ENCODE measurements around the gene CAMK2G.

GRCh38 chr10:73854310-73854709 lies 20.0 kb downstream of the CAMK2G start:
- TF ChIP-seq POLR2A (IDR thresholded peaks at IDR 0.05): no peak
- TF ChIP-seq CTCF (IDR thresholded peaks at IDR 0.05): no peak

All from vagina (tissue), 2 donors.